Central memory CD8-positive, alpha-beta T cell (primary cell): ENCODE measurements around the gene ATXN1.

Experiments
- ATAC-seq: fragments of 150-1000 bp; cut with Tn5 transposase; replicated peaks from 2 replicates; pipeline ENCODE4 v1.10.0; 2022; ENCODE audit warnings: mild to moderate bottlenecking, moderate FRiP score, moderate number of reproducible peaks; ENCODE audit not compliant: poor library complexity, severe bottlenecking; ENCODE audit errors: extremely low read depth
- DNase-seq, 2 donors: peaks; one replicate each; pipeline ENCODE4 v3.0.0; 2021; ENCODE audit warnings: low spot score in 2 of 2
- H3K27ac Mint-ChIP-seq: one replicate; pipeline ENCODE4 v1.8.0; 2022; ENCODE audit warnings: low read depth, mild to moderate bottlenecking, moderate library complexity, mixed read lengths
- H3K27me3 Mint-ChIP-seq: one replicate; pipeline ENCODE4 v1.8.0; 2022; ENCODE audit warnings: mixed read lengths
- H3K36me3 Mint-ChIP-seq: one replicate; pipeline ENCODE4 v1.8.0; 2022; ENCODE audit warnings: mild to moderate bottlenecking, moderate library complexity, mixed read lengths; ENCODE audit not compliant: insufficient read depth
- H3K4me1 Mint-ChIP-seq: one replicate; pipeline ENCODE4 v1.8.0; 2022; ENCODE audit warnings: mixed read lengths
- H3K4me3 Mint-ChIP-seq: one replicate; pipeline ENCODE4 v1.8.0; 2022; ENCODE audit warnings: mild to moderate bottlenecking, moderate library complexity, mixed read lengths
- H3K9me3 Mint-ChIP-seq: one replicate; pipeline ENCODE4 v1.8.0; 2022; ENCODE audit warnings: mixed read lengths

Gene ATXN1

DNA sequence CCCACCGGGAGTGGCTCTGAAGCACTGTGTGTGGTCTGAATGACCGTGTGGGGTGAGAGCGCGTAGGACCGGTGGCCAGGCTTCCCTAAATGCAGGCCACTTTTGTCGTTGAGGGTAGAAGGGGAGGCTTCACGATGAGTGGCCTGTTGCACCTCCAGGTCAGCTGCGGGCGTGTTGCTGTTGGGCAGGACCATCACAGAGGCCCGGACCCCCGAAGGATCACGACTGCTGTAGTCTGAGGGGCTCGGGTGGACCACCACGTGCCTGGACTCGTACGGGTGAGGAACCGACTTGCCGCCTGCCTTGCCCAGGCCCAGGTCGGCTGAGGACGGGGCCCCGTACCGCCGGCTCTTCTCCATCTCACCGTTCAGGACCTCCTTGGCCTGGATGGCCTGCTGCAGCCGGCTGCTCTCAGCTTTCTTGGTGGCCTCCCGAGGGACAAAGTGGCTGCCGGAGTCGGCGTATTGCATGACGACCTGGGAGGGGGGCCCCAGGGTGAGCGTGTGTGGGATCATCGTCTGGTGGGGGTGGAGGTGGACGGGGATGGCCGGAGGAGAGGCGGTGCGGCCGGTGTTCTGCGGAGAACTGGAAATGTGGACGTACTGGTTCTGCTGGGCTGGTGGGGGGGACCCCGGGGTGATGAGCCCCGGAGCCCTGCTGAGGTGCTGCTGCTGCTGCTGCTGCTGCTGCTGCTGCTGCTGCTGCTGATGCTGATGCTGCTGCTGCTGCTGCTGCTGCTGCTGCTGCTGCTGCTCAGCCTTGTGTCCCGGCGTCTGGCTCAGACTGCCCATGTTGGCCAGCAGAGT lies 434.1 kb downstream of the ATXN1 start:
- H3K4me3 Mint-ChIP-seq, result no peak overlapping the region
- no peaks in the 10 kb centered on the region for H3K27me3 Mint-ChIP-seq
- H3K9me3 Mint-ChIP-seq, result no peaks in the 10 kb centered on the region
- no peak for ATAC-seq
- H3K36me3 Mint-ChIP-seq, result peaks cover 30% of the 10 kb centered on the region
- no peak for DNase-seq
- H3K27ac Mint-ChIP-seq, result no peak overlapping the region
- peaks cover 45% of the 10 kb centered on the region for H3K4me1 Mint-ChIP-seq

DNA sequence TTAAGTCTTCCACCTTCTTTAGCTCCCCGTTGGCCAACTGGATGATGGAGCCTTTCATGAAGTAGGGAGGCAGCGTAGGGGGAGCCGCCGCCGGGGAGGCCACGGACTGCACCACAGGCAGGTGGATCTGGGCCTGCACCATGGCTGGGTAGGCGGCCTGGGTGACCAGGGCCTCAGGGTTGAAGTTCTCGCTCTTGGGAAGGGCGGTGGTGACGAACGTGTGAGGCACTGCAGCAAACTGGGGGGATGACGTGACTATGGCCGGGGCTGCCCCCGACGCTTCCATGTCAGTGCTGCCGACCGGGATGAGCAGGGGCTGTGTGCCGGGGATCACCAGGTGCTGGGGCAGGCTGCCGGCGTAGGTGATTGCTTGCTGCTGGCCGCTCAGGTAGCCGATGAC lies 434.7 kb downstream of the ATXN1 start:
- ATAC-seq (no peak), DNase-seq (no peak)
- Mint-ChIP-seq H3K4me1 (peaks cover 51% of the 10 kb centered on the region), H3K36me3 (peaks cover 34% of the 10 kb centered on the region), H3K27me3 (no peaks in the 10 kb centered on the region), H3K9me3 (no peaks in the 10 kb centered on the region), H3K4me3 (no peak overlapping the region), H3K27ac (no peak overlapping the region)

DNA sequence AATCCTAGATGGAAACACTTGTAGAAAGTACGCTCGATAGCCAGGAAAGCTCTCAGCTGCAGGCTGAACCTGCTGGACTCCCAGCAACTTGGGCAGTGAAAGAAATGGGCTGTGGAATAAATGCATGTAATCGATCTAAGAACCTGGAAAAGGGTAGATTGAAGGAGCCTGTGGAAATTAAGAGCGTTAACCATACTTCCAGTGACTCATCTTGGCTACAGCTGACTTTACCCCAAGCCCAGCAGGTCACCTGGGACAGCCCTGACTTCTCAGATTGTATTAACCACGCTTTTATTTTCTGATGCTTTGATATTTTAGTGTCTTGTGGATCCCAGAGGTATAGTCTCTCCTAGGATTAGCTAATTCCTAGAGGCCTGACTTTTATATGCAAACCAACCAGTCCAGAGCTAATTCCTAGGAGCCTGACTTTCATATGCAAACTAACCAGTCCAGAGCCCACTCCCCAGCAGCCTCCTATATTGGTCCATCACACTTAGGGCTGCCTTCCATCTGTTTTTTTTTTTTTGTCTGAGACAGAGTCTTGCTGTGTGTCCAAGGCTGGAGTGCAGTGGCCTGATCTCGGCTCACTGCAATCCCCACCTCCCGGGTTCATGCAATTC lies 436.5 kb downstream of the ATXN1 start:
- Mint-ChIP-seq H3K36me3 (peaks cover 36% of the 10 kb centered on the region), H3K27me3 (no peaks in the 10 kb centered on the region), H3K9me3 (no peaks in the 10 kb centered on the region), H3K4me3 (no peak overlapping the region), H3K27ac (no peak overlapping the region), H3K4me1 (peaks cover 62% of the 10 kb centered on the region)
- no peak for ATAC-seq
- DNase-seq, result no peak

DNA sequence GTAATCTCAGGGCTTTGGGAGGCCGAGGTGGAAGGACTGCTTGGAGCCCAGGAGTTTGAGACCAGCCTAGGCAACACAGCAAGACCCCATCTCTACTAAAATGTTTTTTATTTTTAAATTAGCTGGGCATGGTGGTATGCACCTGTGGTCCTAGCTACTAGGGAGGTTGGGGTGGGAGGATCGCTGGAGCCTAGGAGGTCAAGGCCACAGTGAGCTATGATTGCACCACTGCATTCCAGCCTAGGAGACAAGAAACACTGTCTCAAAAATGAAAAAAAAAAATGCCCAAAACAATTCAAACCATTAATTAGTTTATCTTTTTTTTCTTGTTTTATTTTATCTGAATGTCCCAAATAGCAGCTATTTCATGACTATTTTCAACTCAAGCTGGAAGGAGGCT lies 437.1 kb downstream of the ATXN1 start:
- ATAC-seq (no peak), DNase-seq (no peak)
- no peak overlapping the region for H3K4me3 Mint-ChIP-seq
- H3K36me3 Mint-ChIP-seq, result peaks cover 34% of the 10 kb centered on the region
- peaks cover 60% of the 10 kb centered on the region for H3K4me1 Mint-ChIP-seq
- peak overlapping the region; percentile 95 for H3K27ac Mint-ChIP-seq
- no peaks in the 10 kb centered on the region for H3K27me3 Mint-ChIP-seq
- H3K9me3 Mint-ChIP-seq, result no peaks in the 10 kb centered on the region

DNA sequence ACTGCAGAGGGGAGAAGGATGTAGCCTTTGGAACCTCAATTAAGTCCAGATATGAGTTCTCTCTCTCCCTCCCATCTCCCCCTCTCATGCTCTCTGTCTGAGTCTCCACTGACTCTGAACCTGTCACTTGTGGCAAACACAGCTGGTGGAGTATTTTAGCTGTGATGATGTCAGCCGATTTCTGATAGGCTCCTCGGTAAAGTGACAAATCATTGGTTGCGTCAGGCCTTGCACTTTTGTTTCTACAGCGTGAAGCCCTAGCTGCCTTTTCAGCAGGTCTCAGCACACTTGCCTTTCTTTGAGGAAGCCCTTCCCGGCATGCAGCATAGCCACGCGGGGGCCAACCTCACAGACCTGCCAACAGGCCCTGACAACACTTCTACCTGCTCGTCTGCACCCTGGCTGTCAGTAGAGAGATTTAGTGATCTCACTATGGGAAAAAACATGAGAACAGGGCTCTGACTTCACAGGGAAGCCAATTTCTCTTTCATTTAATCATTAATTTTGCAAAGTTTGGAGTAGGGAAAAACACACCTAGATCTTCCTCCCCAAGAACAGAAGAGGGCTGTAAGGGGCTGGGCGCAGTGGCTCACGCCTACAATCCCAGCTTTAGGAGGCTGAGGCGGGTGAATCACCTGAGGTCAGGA lies 438.5 kb downstream of the ATXN1 start:
- peak; percentile 47 to 83 for DNase-seq
- Mint-ChIP-seq H3K4me3 (peak overlapping the region; percentile 71), H3K27me3 (no peaks in the 10 kb centered on the region), H3K36me3 (peaks cover 33% of the 10 kb centered on the region), H3K4me1 (peaks cover 69% of the 10 kb centered on the region), H3K27ac (peak overlapping the region; percentile 95), H3K9me3 (no peaks in the 10 kb centered on the region)
- peak; percentile 74 for ATAC-seq

DNA sequence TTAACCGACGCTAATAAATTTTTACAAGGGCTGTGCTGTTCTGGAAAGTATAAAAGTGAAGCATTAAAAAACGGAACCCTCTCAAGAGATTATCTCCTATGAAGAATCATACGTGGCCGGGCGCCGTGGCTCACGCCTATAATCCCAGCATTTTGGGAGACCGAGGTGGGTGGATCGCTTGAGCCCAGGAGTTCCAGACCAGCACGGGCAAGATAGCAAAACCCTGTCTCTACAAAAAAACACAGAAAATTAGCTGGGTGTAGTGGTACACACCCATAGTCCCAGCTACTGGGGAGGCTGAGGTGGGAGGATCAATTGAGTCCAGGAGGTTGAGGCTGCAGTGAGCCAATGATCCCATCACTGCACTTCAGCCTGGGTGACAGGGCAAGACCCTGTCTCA lies 439.4 kb downstream of the ATXN1 start:
- Mint-ChIP-seq H3K4me1 (peaks cover 72% of the 10 kb centered on the region), H3K9me3 (no peaks in the 10 kb centered on the region), H3K36me3 (peaks cover 29% of the 10 kb centered on the region), H3K4me3 (peak overlapping the region; percentile 71), H3K27me3 (no peaks in the 10 kb centered on the region), H3K27ac (peak overlapping the region; percentile 95)
- DNase-seq (no peak), ATAC-seq (no peak)

DNA sequence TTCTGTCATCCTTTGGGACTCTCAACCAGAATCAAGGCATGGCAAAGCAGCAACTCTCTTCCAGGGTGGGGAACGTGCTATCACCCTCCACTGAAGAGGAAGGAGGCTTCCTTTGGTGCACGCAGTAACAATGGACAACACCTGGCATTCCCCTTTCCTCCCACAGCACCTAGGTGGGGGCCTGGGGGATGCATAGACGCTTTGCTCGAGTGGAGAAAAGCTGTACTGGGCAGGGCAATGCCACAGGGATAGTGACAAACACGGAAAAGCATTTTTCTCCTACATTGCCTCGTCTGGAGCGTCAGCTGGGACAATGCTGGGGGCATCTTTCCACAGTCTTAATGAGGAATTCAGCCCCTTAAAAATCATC lies 439.9 kb downstream of the ATXN1 start:
- Mint-ChIP-seq H3K9me3 (no peaks in the 10 kb centered on the region), H3K27me3 (no peaks in the 10 kb centered on the region), H3K27ac (peak overlapping the region; percentile 91), H3K4me1 (peaks cover 67% of the 10 kb centered on the region), H3K36me3 (peaks cover 26% of the 10 kb centered on the region), H3K4me3 (no peak overlapping the region)
- no peak for ATAC-seq
- peak in 1 of 2 donors; percentile 8 for DNase-seq

DNA sequence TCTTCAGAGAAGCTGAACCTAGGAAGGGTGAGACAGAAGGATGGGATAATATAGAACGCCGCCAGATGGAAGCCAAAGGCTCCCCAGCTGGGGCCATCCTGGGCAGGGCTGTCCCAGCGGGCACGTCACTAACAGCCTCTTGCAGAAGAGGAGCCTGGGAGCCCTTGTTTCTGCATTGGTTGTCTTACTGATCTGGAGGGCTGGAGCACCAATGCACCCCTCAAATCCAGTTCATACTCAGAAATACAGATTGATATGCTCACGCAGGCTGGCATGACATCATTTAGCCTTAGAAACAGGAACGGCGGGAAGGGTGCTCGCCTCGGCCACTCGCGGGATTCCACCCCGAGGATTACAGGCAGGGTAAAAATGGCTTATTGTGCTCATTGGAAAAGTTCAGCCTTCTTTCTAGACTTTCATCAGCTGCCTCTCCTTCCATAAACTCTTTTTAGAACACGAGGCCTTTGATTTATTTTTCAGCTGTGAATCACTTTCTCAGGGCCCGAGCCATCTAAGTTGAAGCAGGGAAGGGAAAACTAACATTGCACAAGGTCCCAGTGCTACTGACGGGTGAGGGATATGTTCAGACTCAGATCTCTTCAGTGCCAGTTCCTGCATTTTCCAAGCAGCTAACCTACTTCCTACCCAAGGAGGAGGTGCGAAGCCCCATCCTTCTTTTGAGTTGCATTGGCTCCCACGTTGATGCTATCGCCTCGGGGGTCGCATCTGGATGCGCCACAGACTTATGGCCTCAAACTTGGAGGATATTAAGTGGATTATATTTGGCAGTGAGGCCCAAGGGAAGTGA lies 440.5 kb downstream of the ATXN1 start:
- peak overlapping the region; percentile 75 for H3K4me3 Mint-ChIP-seq
- H3K27ac Mint-ChIP-seq, result peak overlapping the region; percentile 91
- peak in 1 of 2 donors; percentile 6 for DNase-seq
- H3K27me3 Mint-ChIP-seq, result no peaks in the 10 kb centered on the region
- H3K36me3 Mint-ChIP-seq, result peaks cover 23% of the 10 kb centered on the region
- no peaks in the 10 kb centered on the region for H3K9me3 Mint-ChIP-seq
- H3K4me1 Mint-ChIP-seq, result peaks cover 67% of the 10 kb centered on the region
- ATAC-seq, result no peak

DNA sequence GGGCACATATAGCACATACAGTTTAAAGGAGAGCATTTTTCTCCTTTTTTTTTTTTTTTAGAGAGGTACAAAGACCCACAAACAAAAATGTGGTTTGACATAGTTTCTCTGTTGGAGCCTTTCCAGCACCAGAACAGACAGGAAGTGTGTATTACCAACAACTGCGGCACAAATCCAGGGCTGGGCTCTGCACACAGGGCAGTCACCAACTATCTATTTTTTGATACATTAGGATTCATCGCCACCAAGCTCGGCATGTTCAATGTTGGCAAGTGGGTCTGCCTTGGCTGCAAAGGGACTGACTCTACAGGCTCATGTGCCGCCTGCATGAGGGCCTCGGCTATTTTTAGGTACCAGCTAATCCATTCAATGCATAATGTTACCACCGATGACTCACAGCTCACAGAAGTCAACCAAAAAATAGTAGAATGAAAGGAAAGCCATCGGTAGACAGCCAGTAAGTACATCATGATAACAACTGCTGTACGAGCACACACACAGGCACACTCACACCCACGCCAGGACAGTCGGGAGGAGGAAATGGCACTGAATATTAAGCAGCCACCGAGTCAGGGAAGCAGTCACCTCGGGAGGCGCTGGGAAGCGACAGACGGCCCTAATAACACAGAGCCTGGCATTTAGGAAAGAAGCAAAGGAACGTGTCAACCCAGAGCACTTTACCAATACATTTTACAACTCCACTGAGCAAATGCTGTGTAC lies 441.3 kb downstream of the ATXN1 start:
- Mint-ChIP-seq H3K4me1 (peaks cover 66% of the 10 kb centered on the region), H3K27ac (peak overlapping the region; percentile 91), H3K27me3 (no peaks in the 10 kb centered on the region), H3K9me3 (no peaks in the 10 kb centered on the region), H3K4me3 (peak overlapping the region; percentile 75), H3K36me3 (peaks cover 20% of the 10 kb centered on the region)
- DNase-seq (peak; percentile 48 to 66), ATAC-seq (peak; percentile 57)

DNA sequence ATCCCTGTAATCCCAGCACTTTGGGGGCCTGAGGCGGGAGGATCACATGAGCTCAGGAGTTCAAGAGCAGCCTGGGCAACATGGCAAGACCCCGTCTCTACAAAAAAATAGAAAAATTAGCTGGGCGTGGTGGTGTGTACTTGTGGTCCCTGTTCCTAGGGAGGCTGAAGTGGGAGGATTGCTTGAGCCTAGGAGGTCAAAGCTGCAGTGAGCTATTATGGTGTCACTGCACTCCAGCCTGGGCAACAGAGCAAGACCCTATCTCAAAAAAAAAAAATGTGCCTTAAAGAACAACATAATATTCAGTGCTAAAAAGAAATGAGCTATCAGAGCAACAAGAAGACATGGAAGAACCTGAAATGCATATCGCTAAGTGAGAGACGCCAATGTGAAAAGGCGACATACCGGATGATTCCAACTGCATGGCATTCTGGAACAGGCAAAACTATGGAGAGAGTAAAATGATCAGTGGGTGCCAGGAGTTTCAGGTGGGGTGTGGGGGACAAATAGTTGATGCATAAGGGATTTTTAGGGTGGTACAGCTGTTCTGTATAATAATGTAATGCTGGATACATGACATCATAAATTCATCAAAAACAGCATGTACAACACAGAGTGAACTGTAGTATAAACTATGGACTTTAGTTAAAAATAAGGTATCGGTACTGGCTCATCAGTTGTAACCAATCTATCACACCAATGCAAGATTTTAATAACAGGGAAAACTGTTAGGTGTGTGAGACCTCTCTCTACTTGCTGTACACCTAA lies 442.1 kb downstream of the ATXN1 start:
- H3K27me3 Mint-ChIP-seq, result no peaks in the 10 kb centered on the region
- H3K4me3 Mint-ChIP-seq, result peak overlapping the region; percentile 75
- H3K36me3 Mint-ChIP-seq, result peaks cover 18% of the 10 kb centered on the region
- peak overlapping the region; percentile 91 for H3K27ac Mint-ChIP-seq
- DNase-seq, result no peak
- peaks cover 60% of the 10 kb centered on the region for H3K4me1 Mint-ChIP-seq
- H3K9me3 Mint-ChIP-seq, result no peaks in the 10 kb centered on the region
- no peak for ATAC-seq

DNA sequence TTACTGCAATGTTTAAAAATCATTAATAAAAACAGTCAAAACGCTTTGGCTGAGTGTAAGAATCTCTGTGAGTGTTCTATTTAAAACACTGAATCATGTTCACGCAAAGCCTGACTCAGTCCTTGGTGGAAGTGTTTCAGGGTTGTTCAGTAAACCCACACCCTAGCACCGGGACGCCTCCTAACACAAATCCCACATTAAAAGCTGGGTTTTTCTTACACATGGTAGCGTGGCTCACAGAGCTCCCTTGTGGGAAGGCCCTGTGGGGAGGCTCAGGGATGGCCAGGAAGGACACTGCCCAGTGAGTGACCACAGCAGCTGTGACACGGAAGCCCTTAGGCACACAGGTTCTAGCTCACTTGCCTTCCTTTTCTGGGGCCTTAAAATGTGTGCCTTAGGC lies 442.7 kb downstream of the ATXN1 start:
- Mint-ChIP-seq H3K9me3 (no peaks in the 10 kb centered on the region), H3K27me3 (no peaks in the 10 kb centered on the region), H3K36me3 (peaks cover 18% of the 10 kb centered on the region), H3K27ac (peak overlapping the region; percentile 91), H3K4me1 (peaks cover 57% of the 10 kb centered on the region), H3K4me3 (peak overlapping the region; percentile 75)
- ATAC-seq, result no peak
- DNase-seq, result no peak
